ENCODE results near the gene DNASE2.
A peak's percentile ranks its signal among the peaks of the same experiment; 100 is the strongest.
"Not testable (repeated sequence)": the region's sequence is repeated elsewhere in the genome, so short reads cannot be mapped to it uniquely, and the experiment has no call there.

The DNASE2 gene

GRCh38 chr19:12881172-12881808 is at the start of gene DNASE2:
TSS of gene DNASE2 (minus strand) at chr19:12881449. CDS start at chr19:12881375, 74 bp downstream.
- DNase-seq = peak; percentile 88

- DNase-seq = no peak
These were observed 48.9 kb upstream of the DNASE2 start for GRCh38 chr19:12930002-12930645.

- no peak for DNase-seq
These were observed 43.5 kb upstream of the DNASE2 start for GRCh38 chr19:12924621-12925310.

GRCh38 chr19:12922959-12923358 is 41.7 kb upstream of the DNASE2 start:
- DNase-seq = no peak

- no peak for DNase-seq
These were observed 39.8 kb upstream of the DNASE2 start for GRCh38 chr19:12921047-12921446.

- DNase-seq = no peak
These were observed 37.0 kb upstream of the DNASE2 start for GRCh38 chr19:12918253-12918652.

- DNase-seq = not testable (repeated sequence)
These were observed 34.6 kb upstream of the DNASE2 start for GRCh38 chr19:12915860-12916259.

- DNase-seq = peak; percentile 57
These were observed 32.8 kb upstream of the DNASE2 start for GRCh38 chr19:12913851-12914690.

GRCh38 chr19:12913011-12913561 is 31.8 kb upstream of the DNASE2 start:
- no peak for DNase-seq

GRCh38 chr19:12912571-12912970 is 31.3 kb upstream of the DNASE2 start:
- no peak for DNase-seq

- no peak for DNase-seq
These were observed 25.9 kb upstream of the DNASE2 start for GRCh38 chr19:12907166-12907565.

GRCh38 chr19:12899891-12900518 is 18.8 kb upstream of the DNASE2 start:
- no peak for DNase-seq

GRCh38 chr19:12896460-12896859 is 15.2 kb upstream of the DNASE2 start:
- DNase-seq = no peak

GRCh38 chr19:12893582-12893981 is 12.3 kb upstream of the DNASE2 start:
- DNase-seq = no peak

- no peak for DNase-seq
These were observed 10.3 kb upstream of the DNASE2 start for GRCh38 chr19:12891553-12892021.

GRCh38 chr19:12890787-12891552 is 9.7 kb upstream of the DNASE2 start, which contains the start of gene GCDH:
TSS of gene GCDH (plus strand) at chr19:12891160. CDS start at chr19:12891305, 145 bp downstream.
- peak; percentile 95 for DNase-seq

GRCh38 chr19:12890299-12890786 is 9.1 kb upstream of the DNASE2 start:
- not testable (repeated sequence) for DNase-seq

GRCh38 chr19:12888006-12888603 is 6.9 kb upstream of the DNASE2 start:
- no peak for DNase-seq

- no peak for DNase-seq
These were observed 5.9 kb upstream of the DNASE2 start, which contains the start of gene KLF1 for GRCh38 chr19:12886969-12887747. TSS of gene KLF1 (minus strand) at chr19:12887201. CDS start at chr19:12887140, 61 bp downstream.

GRCh38 chr19:12886651-12886968 is 5.4 kb upstream of the DNASE2 start:
- DNase-seq = no peak
